Activated CD4-positive, alpha-beta T cell treated with anti-CD3 and anti-CD28 coated beads, Interleukin-2, amount 50 U/mL, for 1 hour (primary cell): ENCODE measurements around the gene APOA4.

Experiments
- DNase-seq: peaks from one replicate; pipeline ENCODE4 v3.0.0-alpha.2; 2020

The APOA4 gene

DNA sequence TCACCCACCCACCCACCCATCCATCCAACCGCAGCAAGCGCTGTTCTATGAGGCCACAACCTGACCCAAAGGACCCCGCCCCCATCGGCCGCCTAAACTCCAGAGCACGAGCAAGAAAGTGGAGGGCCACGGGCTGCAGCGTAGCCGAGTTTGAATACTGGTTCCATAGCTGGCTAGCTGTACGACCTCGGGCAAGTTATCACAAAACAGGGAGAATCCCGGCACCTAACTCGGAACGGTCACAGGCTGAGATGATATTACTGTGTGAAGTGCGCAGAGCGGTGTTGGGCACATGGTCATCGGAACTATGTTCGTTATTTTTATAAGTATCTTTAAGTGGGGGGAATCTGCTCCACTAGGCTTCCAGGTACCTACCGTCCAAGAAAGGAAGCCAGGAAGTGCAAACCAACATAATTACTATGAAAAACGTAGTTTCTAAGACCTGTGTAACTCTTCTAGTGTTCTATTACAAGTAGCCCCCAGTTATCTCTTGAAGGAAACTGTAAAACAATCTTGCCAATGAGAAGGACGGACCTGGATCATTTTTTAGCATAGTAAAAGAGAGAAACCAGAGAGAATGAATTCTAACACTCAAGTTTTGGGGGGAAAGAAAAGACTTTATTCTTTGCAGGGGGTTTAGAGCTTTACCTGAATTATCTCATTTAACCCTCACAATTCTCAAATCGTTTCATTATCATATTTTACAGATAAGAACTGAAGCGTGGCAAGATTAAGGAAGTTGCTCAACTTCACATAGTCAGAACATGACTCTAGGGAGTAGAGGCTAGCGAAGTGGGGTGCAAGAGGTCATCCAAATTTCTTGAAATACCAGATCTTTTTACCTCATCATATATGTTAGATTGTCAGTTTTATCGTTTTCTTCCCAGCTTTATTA lies 49.7 kb downstream of the APOA4 start:
- no peak for DNase-seq

DNA sequence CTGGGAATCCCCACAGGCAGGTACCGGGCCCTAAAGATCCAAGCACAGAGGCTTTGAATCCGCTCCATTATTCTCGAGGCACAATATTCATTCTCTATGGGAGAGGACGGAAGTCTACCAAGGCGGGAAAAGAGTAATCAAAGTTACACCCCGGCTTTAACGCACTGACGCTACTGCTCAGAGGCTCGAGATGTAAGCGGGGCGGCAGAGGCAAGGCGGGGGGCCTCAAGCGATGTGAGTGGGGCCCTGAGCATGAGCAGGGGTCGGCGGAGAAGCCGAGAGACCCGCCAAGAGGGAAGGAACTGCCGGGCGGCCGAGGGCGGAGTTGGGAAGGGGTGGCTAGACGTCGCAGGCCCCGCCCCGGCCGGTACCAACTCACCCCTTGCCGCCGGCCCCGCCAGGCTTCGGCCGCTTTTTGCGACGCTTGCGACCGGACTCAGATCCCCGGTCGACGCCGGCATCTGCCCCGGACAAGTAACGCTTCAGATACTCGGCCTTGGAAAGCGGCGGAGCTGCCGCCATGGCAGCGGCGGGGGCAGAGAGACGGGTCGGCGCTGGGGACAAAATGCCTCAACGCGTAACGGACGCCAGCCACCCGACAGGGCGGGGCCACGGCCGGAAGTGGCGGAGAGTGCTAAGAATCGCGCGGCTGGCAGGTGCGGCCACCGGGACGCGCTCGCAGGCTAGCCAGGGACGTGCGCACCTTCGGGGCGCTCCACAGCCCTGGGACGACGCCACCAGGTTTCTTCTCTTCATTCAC lies 50.5 kb downstream of the APOA4 start, which contains the start of gene BUD13:
Gene BUD13 (minus strand): TSS at position 545 of the 760 bp plus-strand sequence. CDS start 23 bp downstream, at position 522.
- DNase-seq: peak; percentile 95

DNA sequence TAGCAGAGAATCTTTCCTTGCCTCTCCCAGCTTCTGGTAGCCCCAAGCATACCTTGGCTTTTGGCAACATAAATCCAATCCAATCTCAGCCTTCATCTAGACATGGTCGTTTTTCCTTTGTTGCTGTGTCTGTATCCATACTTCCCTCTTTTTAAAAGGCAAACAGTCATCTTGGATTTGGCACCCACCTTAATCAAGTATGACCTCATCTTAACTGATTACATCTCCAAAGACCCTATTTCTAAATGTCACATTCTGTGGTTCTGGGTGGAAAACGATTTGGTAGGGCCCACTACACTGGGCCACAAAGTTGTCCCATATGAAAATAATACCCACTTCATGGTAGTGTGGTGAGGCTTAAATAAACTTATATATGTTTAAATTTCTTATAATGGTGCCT lies 51.2 kb downstream of the APOA4 start:
- DNase-seq: no peak
